Stomach smooth muscle (tissue), 2 donors: ENCODE data around the gene PLPPR1.

Source experiments
- H3K27ac ChIP-seq: one replicate; pipeline ENCODE4 v1.7.0; 2013; ENCODE audit warnings: mild to moderate bottlenecking, low read length, inconsistent platforms
- H3K27me3 ChIP-seq, 2 donors: one replicate each; pipeline ENCODE4 v1.7.0; 2013; ENCODE audit warnings: low read length in 2 of 2; ENCODE audit not compliant: insufficient read depth in 2 of 2, control insufficient read depth in 1 of 2
- H3K36me3 ChIP-seq, 2 donors: one replicate each; pipeline ENCODE4 v1.7.0; 2013; ENCODE audit warnings: low read length in 2 of 2; ENCODE audit not compliant: control insufficient read depth in 2 of 2, insufficient read depth in 2 of 2
- H3K4me1 ChIP-seq: one replicate; pipeline ENCODE4 v1.7.0; 2013; ENCODE audit warnings: low read length; ENCODE audit not compliant: control insufficient read depth, insufficient read depth
- H3K4me3 ChIP-seq, 2 donors: one replicate each; pipeline ENCODE4 v1.7.0; 2013; ENCODE audit warnings: low read length in 2 of 2
- H3K9ac ChIP-seq, 2 donors: one replicate each; pipeline ENCODE4 v1.7.0; 2013; ENCODE audit warnings: low read length in 2 of 2, mild to moderate bottlenecking in 1 of 2
- H3K9me3 ChIP-seq, 2 donors: one replicate each; pipeline ENCODE4 v1.7.0; 2013; ENCODE audit warnings: low read length in 2 of 2; ENCODE audit not compliant: control insufficient read depth in 2 of 2
- donor health status: healthy.
- donor health status: Pancreatic carcinoma.

PLPPR1 gene

GRCh38 chr9:101371813-101372212 is 343.3 kb downstream of the PLPPR1 start:
- Histone ChIP-seq H3K9ac (no peak overlapping the region), H3K27ac (no peak overlapping the region), H3K27me3 (no peaks in the 10 kb centered on the region), H3K36me3 (no peaks in the 10 kb centered on the region), H3K4me3 (no peak overlapping the region), H3K4me1 (no peaks in the 10 kb centered on the region), H3K9me3 (no peaks in the 10 kb centered on the region)

GRCh38 chr9:101372327-101373118 is 344.0 kb downstream of the PLPPR1 start:
- Histone ChIP-seq H3K9ac (no peak overlapping the region), H3K36me3 (no peaks in the 10 kb centered on the region), H3K4me3 (no peak overlapping the region), H3K4me1 (no peaks in the 10 kb centered on the region), H3K9me3 (no peaks in the 10 kb centered on the region), H3K27me3 (no peaks in the 10 kb centered on the region), H3K27ac (no peak overlapping the region)
